ENCODE data around the gene TMEM182. TPM values are rescaled to one million over a fixed set of nuclear protein-coding genes. Genes with fewer than 3 reads are reported as not detected.

TMEM182 gene
- total RNA-seq, 4 donors from 2014 or later, result 1.8 to 2.8 (median 2.1) TPM; not detected in 1

- 96 to 98% methylated on average over 3 of the region's 3 CpGs for WGBS, 2 donors
Observed at GRCh38 chr2:102772659-102773058, 10.8 kb downstream of the TMEM182 start.

DNA sequence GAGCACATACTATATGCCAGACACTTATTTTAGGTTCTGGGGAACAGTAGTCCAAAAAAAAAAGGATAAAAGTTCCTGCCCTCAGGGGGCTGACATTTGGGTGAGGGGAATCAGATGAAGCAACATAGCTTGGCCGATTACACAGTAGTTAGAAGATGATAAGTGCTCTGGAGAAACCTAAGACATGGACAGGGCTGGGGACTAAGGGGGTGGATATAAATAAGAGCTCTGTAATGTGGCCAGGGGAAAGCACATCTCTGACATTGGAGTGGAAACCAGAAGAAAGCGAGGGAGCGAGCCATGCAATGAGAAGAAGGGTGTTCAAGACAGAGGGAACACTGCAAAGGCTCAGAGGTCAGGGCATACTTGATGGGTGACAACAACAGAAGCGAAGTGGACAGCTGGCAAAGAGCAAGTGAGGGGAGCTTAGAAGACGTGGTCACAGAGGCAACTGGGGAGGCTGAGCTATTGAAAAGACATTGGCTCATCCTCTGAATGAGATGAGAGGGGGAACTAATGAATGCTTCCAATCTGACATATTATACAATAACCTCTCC, 11.4 kb downstream of the TMEM182 start:
- no peaks in the 10 kb centered on the region for H3K27me3 ChIP-seq
- WGBS, 2 donors, result 77 to 82% methylated on average over 5 of the region's 5 CpGs
- H3K9me3 ChIP-seq, result no peaks in the 10 kb centered on the region
- H3K4me3 ChIP-seq, result no peak overlapping the region
- no peak for DNase-seq (ENCODE audit: low spot score in 2 of 2)
- H3K36me3 ChIP-seq, result no peaks in the 10 kb centered on the region
- no peaks in the 10 kb centered on the region for H3K4me1 ChIP-seq
- no peak overlapping the region for H3K27ac ChIP-seq
- TF ChIP-seq POLR2A (IDR thresholded peaks at IDR 0.05) (no peak), EP300 (IDR thresholded peaks at IDR 0.05) (no peak)
- TF ChIP-seq, protein P1, sequence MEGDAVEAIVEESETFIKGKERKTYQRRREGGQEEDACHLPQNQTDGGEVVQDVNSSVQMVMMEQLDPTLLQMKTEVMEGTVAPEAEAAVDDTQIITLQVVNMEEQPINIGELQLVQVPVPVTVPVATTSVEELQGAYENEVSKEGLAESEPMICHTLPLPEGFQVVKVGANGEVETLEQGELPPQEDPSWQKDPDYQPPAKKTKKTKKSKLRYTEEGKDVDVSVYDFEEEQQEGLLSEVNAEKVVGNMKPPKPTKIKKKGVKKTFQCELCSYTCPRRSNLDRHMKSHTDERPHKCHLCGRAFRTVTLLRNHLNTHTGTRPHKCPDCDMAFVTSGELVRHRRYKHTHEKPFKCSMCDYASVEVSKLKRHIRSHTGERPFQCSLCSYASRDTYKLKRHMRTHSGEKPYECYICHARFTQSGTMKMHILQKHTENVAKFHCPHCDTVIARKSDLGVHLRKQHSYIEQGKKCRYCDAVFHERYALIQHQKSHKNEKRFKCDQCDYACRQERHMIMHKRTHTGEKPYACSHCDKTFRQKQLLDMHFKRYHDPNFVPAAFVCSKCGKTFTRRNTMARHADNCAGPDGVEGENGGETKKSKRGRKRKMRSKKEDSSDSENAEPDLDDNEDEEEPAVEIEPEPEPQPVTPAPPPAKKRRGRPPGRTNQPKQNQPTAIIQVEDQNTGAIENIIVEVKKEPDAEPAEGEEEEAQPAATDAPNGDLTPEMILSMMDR (IDR thresholded peaks at IDR 0.05), result no peak

More at GRCh38 chr2:102772659-102773058, 10.8 kb downstream of the TMEM182 start:
- Histone ChIP-seq H3K27me3 (no peaks in the 10 kb centered on the region), H3K27ac (no peak overlapping the region), H3K36me3 (no peaks in the 10 kb centered on the region), H3K4me1 (no peaks in the 10 kb centered on the region), H3K4me3 (no peak overlapping the region), H3K9me3 (no peaks in the 10 kb centered on the region)
- no peak for DNase-seq (ENCODE audit: low spot score in 2 of 2)
- TF ChIP-seq, protein P1 (IDR thresholded peaks at IDR 0.05), result no peak
- TF ChIP-seq EP300 (IDR thresholded peaks at IDR 0.05) (no peak), POLR2A (IDR thresholded peaks at IDR 0.05) (no peak)

- Histone ChIP-seq H3K4me3 (no peak overlapping the region), H3K27me3 (no peaks in the 10 kb centered on the region), H3K27ac (no peak overlapping the region), H3K4me1 (no peaks in the 10 kb centered on the region), H3K9me3 (no peaks in the 10 kb centered on the region), H3K36me3 (no peaks in the 10 kb centered on the region)
- 92 to 100% methylated on average over 1 of the region's 1 CpG for WGBS, 2 donors
- DNase-seq (ENCODE audit: low spot score in 2 of 2), result no peak
- TF ChIP-seq, protein P1 (IDR thresholded peaks at IDR 0.05), result no peak
- TF ChIP-seq EP300 (IDR thresholded peaks at IDR 0.05) (no peak), POLR2A (IDR thresholded peaks at IDR 0.05) (no peak)
Observed at GRCh38 chr2:102778260-102778659, 16.4 kb downstream of the TMEM182 start.

DNA sequence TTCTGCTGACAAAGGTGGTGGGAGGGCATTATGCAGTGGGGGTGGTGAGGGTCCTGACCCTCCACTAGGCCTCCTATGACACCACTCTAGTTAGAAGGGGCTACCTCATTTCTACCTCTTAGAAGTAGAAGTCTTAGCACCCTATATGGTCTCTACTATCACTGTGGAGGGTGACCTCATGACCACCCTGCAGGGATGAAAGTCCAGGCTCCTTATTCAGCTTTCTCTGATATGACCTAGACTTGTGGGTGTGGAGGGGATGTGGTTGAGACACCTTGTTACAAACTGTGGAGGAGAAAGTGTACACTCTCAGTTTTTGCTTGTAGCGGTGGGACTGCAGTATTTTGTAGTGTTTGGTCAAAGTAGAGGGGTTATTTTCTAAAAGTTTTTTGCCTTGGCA, 18.6 kb downstream of the TMEM182 start:
- no peak for DNase-seq (ENCODE audit: low spot score in 2 of 2)
- TF ChIP-seq, protein P1 (IDR thresholded peaks at IDR 0.05), result no peak
- TF ChIP-seq POLR2A (IDR thresholded peaks at IDR 0.05) (no peak), EP300 (IDR thresholded peaks at IDR 0.05) (no peak)
- H3K27ac ChIP-seq, result no peak overlapping the region
- no peaks in the 10 kb centered on the region for H3K4me1 ChIP-seq
- H3K4me3 ChIP-seq, result no peak overlapping the region
- H3K27me3 ChIP-seq, result no peaks in the 10 kb centered on the region
- H3K9me3 ChIP-seq, result no peaks in the 10 kb centered on the region
- 96 to 100% methylated on average over 1 of the region's 1 CpG for WGBS, 2 donors
- no peaks in the 10 kb centered on the region for H3K36me3 ChIP-seq

DNA sequence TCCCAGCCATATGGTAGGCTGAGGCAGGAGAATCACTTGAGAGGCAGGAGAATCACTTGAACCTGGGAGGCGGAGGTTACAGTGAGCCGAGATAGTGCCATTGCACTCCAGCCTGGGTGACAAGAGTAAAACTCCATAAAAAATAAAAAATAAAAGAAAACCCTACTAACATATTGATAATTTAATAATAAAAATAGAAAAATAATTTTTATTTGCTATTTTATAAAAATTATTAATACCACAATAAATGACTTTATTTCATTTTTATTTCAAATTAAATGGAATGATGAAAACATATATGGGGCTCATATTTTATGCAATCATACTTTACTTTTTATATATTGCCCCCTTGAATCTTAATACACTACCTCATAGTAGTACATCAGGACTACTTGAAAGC, 20.4 kb downstream of the TMEM182 start:
- H3K27me3 ChIP-seq, result no peaks in the 10 kb centered on the region
- no peak overlapping the region for H3K27ac ChIP-seq
- TF ChIP-seq POLR2A (IDR thresholded peaks at IDR 0.05), result no peak
- TF ChIP-seq EP300 (IDR thresholded peaks at IDR 0.05), result no peak
- TF ChIP-seq, protein P1 (IDR thresholded peaks at IDR 0.05), result no peak
- H3K4me3 ChIP-seq, result no peak overlapping the region
- DNase-seq (ENCODE audit: low spot score in 2 of 2), result no peak
- WGBS, 2 donors, result 93 to 99% methylated on average over 2 of the region's 2 CpGs
- no peaks in the 10 kb centered on the region for H3K36me3 ChIP-seq
- no peaks in the 10 kb centered on the region for H3K9me3 ChIP-seq
- H3K4me1 ChIP-seq, result no peaks in the 10 kb centered on the region

All from tibial nerve (tissue), 4 donors.